GM13976 (cell line): Measurements from ENCODE around the gene PRRX1.

ENCODE experiments used
- DNase-seq: peaks from one replicate; pipeline ENCODE4 v3.0.0; 2012; ENCODE audit warnings: low spot score
- CTCF ChIP-seq: IDR thresholded peaks from 2 replicates; pipeline ENCODE4 v1.5.1; 2012; ENCODE audit warnings: borderline replicate concordance, mild to moderate bottlenecking; ENCODE audit not compliant: insufficient read depth; ENCODE audit errors: extremely low read depth, missing control alignments, control extremely low read depth
- in situ Hi-C: fragments of 300-500 bp; cut with MboI; formaldehyde crosslinking; loops from one replicate; pipeline ENCODE4 v1.12.0; 2022; ENCODE audit warnings: low sequenced_read_pairs, mixed read lengths, inconsistent platforms; ENCODE audit not compliant: unreplicated experiment

PRRX1 gene

DNA sequence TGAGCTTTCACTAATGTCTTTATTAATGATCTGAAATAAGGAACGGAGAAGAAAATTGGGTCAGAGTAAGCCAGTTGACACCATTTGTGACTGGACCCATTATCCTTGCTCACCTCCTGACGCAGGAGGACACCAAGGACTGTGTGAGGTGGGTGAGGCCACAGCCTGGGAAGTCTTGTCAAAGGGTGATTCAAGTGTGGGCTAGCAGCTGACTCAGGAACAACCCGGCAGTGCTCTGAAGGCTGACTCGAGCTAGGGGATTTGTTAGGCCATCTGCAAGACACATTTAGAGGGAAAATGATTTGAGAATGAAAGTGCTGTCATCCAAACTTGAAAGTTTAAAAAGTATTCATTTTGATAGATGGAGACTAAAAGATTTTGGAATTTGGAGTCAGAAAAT, 21.2 kb downstream of the PRRX1 start:
- no peak for TF ChIP-seq CTCF
- no peak for DNase-seq
- in situ Hi-C loops: loop anchor here (25.0 kb wide), 1 partner anchor 202 kb away; no protein-coding TSS in a partner anchor

- TF ChIP-seq CTCF: no peak
- no peak for DNase-seq
- in situ Hi-C loops: loop anchor here (25.0 kb wide), 1 partner anchor 201 kb away; no protein-coding TSS in a partner anchor
These were observed 22.4 kb downstream of the PRRX1 start for GRCh38 chr1:170686291-170686690.

DNA sequence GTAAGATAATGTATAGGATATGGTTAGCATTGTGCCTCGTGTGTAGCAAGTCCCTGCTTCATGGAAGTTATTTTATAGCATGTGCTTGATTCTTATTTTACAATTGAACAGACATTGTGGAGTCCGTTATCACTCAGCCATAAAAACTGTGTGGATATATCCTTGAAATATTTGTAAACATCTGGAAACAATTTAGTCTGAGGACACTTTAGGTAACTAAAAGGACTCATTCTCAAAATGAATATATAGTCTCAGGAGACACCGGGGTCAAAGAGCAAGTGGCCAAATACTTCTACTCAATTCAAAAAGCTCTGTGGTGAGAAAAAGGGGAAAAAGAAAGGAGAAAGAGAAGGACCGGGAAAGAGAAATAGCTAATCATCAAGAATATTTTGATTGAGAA, 23.7 kb downstream of the PRRX1 start:
- TF ChIP-seq CTCF: no peak
- in situ Hi-C loops: loop anchor here (25.0 kb wide), 1 partner anchor 200 kb away; no protein-coding TSS in a partner anchor
- no peak for DNase-seq

- no peak for DNase-seq
- in situ Hi-C loops: loop anchor here (25.0 kb wide), 1 partner anchor 196 kb away; no protein-coding TSS in a partner anchor
- TF ChIP-seq CTCF: no peak
These were observed 27.3 kb downstream of the PRRX1 start for GRCh38 chr1:170691258-170691657.

- in situ Hi-C loops: loop anchor here (25.0 kb wide), 1 partner anchor 194 kb away; no protein-coding TSS in a partner anchor
- no peak for DNase-seq
- TF ChIP-seq CTCF: no peak
These were observed 29.1 kb downstream of the PRRX1 start for GRCh38 chr1:170692866-170693575.

DNA sequence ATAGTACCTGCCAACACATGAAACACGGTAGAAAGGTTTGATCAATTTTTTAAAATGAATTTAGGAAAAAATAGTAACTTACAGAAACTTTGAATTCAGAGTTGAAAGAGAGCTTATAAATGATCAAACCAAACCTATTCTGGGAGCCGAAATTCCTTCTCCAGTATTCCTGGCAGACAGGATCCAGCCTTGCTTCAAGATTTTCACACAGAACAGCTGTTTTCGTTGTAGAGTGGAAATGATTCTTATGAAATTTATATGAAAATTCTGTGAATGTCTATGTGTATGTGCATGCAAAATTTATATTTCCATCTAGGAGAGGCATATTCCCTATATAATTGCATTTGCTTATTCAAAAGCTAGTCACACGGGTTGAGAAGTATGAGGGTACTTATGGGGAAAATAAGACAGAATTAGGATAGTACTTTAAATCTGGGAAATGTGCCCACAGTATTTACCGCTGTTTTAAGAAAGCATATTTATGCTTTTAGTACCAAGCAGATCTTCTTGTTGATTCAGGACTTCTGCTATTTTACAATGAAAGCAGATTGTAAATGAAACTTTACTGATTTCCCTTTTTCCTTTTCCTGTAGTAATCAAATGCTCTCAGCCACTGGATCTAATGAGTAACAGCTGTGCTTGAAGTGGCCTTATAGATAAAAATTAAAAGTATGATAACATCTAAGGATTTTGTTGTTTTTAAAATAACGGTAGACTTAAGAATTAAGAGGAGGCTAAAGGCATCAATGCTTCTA, 30.4 kb downstream of the PRRX1 start:
- in situ Hi-C loops: loop anchor here (25.0 kb wide), 1 partner anchor 193 kb away; no protein-coding TSS in a partner anchor
- DNase-seq: no peak
- TF ChIP-seq CTCF: no peak
